Measurements from ENCODE around the gene NFATC3. TPM values are rescaled to one million over a fixed set of nuclear protein-coding genes. Genes with fewer than 3 reads are reported as not detected.

NFATC3 gene
- total RNA-seq, 4 donors from 2014 or later, result 27.5 to 107 (median 41.6) TPM

DNA sequence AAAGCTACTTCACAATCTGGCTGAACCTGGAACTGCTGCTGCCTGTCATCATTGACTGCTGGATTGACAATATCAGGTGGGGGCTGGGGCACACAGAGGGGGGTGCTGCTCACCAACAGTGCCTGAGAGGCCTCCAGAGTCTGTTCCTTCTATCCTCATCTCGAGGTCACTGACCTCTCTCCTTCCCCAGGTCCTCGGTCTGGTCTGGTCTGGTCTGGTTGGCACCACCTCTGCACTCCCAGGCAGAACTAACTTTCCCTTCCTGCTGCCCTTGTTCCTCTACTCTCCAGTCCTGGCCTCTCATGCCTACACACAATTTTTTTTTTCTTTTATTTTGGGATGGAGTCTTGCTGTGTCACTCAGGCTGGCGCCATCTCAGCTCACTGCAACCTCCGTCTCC is 164.2 kb downstream of the NFATC3 start:
- DNase-seq, result no peak
- H3K4me1 ChIP-seq, result peaks cover 13 to 25% (median 19%) of the 10 kb centered on the region in 4 donors
- no peak for TF ChIP-seq POLR2A (IDR thresholded peaks at IDR 0.05)
- no peak for TF ChIP-seq POLR2AphosphoS5 (IDR thresholded peaks at IDR 0.05)
- TF ChIP-seq EP300 (IDR thresholded peaks at IDR 0.05; ENCODE audit: low read depth), result no peak
- TF ChIP-seq CTCF (IDR thresholded peaks at IDR 0.05), result no peak
- intact Hi-C loops (cut with DNase I; ENCODE audit: low total_unique reads), result no loop called here
- no peaks in the 10 kb centered on the region for H3K27me3 ChIP-seq
- in situ Hi-C loops (cut with MboI; ENCODE audit: low pct_ligation_motif_present in 1 of 4, low pct_unique_long_range_greater_than_20kb in 1 of 4, low sequenced_read_pairs in 3 of 4), result loop anchor here in 1 of 4 donors (25.0 kb wide), 1 partner anchor 162 kb away; the partner anchor contains the start of gene NFATC3
- no peak overlapping the region for H3K27ac ChIP-seq
- H3K36me3 ChIP-seq, result peaks cover 0 to 7% (median 0%) of the 10 kb centered on the region in 4 donors
- H3K4me3 ChIP-seq, result no peak overlapping the region
- H3K9me3 ChIP-seq, result no peaks in the 10 kb centered on the region
- whole genome bisulfite sequencing, 2 donors (ENCODE audit: low coverage in 1 of 2), result 80 to 92% methylated on average over 1 to 4 of the region's 4 CpGs

DNA sequence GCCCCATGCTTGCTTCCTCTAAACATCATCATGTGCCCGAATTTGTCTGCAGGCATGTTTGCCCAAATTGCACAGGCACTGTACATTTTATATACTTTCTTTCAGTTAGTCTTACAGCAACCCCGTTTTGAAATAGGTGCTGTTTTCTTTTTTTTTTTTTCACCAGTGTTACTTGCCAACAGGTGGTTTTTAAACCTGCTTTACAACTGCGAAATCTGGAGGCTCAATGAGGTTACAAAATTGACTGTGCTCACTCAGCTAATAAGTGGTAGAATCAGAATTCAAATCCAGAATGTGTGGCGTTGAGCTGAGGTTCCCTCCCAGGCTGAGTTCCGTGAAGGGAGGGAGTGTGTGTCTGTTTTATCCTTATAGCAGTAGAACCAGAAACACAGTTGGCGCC is 165.8 kb downstream of the NFATC3 start:
- no peak overlapping the region for H3K27ac ChIP-seq
- no peaks in the 10 kb centered on the region for H3K9me3 ChIP-seq
- no peaks in the 10 kb centered on the region for H3K27me3 ChIP-seq
- in situ Hi-C loops (cut with MboI; ENCODE audit: low pct_ligation_motif_present in 1 of 4, low pct_unique_long_range_greater_than_20kb in 1 of 4, low sequenced_read_pairs in 3 of 4) (loop anchor here in 1 of 4 donors (10.0 kb wide), 1 partner anchor 74 kb away; no protein-coding TSS in a partner anchor), intact Hi-C loops (cut with DNase I; ENCODE audit: low total_unique reads) (no loop called here)
- 83 to 88% methylated on average over 4 to 6 of the region's 6 CpGs for WGBS, 2 donors (ENCODE audit: low coverage in 1 of 2)
- H3K36me3 ChIP-seq, result peaks cover 0 to 16% (median 6%) of the 10 kb centered on the region in 4 donors
- no peak for DNase-seq
- H3K4me1 ChIP-seq, result peaks cover 7 to 19% (median 12%) of the 10 kb centered on the region in 4 donors
- TF ChIP-seq POLR2AphosphoS5 (IDR thresholded peaks at IDR 0.05), result no peak
- no peak for TF ChIP-seq EP300 (IDR thresholded peaks at IDR 0.05; ENCODE audit: low read depth)
- TF ChIP-seq POLR2A (IDR thresholded peaks at IDR 0.05), result no peak
- H3K4me3 ChIP-seq, result no peak overlapping the region

DNA sequence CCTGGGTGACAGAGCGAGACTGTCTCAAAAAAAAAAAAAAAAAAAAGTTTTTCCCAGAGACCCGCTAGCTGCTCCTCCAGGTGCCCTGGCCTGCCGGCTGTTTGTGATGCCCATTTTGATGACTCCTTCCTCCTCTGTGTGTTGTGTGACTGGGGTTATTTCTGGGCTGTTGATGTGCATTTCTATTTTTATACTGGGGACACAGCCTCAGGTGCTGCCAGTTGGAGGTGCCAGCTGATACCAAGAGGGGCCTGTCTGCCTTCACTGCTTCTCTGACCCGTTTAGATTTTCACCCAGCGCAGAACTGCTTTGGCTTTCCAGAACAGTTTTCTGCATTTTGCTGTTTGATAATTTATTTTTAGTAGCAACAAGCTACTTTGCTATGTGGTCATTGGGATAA is 166.7 kb downstream of the NFATC3 start:
- Histone ChIP-seq H3K4me1 (peaks cover 2 to 12% (median 4%) of the 10 kb centered on the region in 4 donors), H3K4me3 (no peak overlapping the region), H3K36me3 (peaks cover 0 to 16% (median 6%) of the 10 kb centered on the region in 4 donors), H3K9me3 (no peaks in the 10 kb centered on the region), H3K27ac (peak overlapping the region in 3 of 4 donors; percentile 0 to 46 (median 13)), H3K27me3 (no peaks in the 10 kb centered on the region)
- intact Hi-C loops (cut with DNase I; ENCODE audit: low total_unique reads), result no loop called here
- 75 to 86% methylated on average over 2 to 5 of the region's 5 CpGs for WGBS, 2 donors (ENCODE audit: low coverage in 1 of 2)
- no peak for TF ChIP-seq EP300 (IDR thresholded peaks at IDR 0.05; ENCODE audit: low read depth)
- TF ChIP-seq POLR2AphosphoS5 (IDR thresholded peaks at IDR 0.05), result no peak
- TF ChIP-seq POLR2A (IDR thresholded peaks at IDR 0.05), result no peak
- TF ChIP-seq CTCF (IDR thresholded peaks at IDR 0.05), result no peak
- in situ Hi-C loops (cut with MboI; ENCODE audit: low pct_ligation_motif_present in 1 of 4, low pct_unique_long_range_greater_than_20kb in 1 of 4, low sequenced_read_pairs in 3 of 4), result loop anchor here in 1 of 4 donors (10.0 kb wide), 1 partner anchor 73 kb away; no protein-coding TSS in a partner anchor
- DNase-seq, result no peak

DNA sequence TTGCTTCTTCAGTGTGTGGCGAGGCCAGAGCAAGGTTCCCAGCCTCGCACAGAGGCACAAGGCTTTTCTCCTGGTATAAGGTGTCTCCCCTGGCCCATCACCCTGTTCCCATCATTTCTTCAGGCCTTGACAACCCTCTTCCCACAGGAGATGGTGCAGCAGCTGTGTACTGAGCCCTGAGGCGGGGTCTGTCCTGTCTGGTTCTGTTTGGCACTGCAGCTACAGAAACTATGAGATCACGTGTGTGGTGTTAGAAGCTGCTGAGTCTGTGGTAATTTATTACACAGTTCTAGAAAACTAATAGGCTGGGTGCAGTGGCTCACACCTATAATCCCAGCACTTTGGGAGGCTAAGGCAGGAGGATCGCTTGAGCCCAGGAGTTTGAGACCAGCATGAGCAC is 167.2 kb downstream of the NFATC3 start:
- in situ Hi-C loops (cut with MboI; ENCODE audit: low pct_ligation_motif_present in 1 of 4, low pct_unique_long_range_greater_than_20kb in 1 of 4, low sequenced_read_pairs in 3 of 4) (loop anchor here in 1 of 4 donors (10.0 kb wide), 1 partner anchor 72 kb away; no protein-coding TSS in a partner anchor), intact Hi-C loops (cut with DNase I; ENCODE audit: low total_unique reads) (no loop called here)
- Histone ChIP-seq H3K27ac (peak overlapping the region in 3 of 4 donors; percentile 0 to 46 (median 13)), H3K9me3 (no peaks in the 10 kb centered on the region), H3K36me3 (peaks cover 0 to 16% (median 6%) of the 10 kb centered on the region in 4 donors), H3K27me3 (no peaks in the 10 kb centered on the region), H3K4me1 (peaks cover 4 to 12% (median 6%) of the 10 kb centered on the region in 4 donors), H3K4me3 (no peak overlapping the region)
- TF ChIP-seq EP300 (IDR thresholded peaks at IDR 0.05; ENCODE audit: low read depth), result no peak
- TF ChIP-seq CTCF (IDR thresholded peaks at IDR 0.05), result no peak
- no peak for TF ChIP-seq POLR2A (IDR thresholded peaks at IDR 0.05)
- TF ChIP-seq POLR2AphosphoS5 (IDR thresholded peaks at IDR 0.05), result no peak
- WGBS, 2 donors (ENCODE audit: low coverage in 1 of 2), result 86% methylated on average over 5 of the region's 5 CpGs; no CpG with 5 or more reads in 1 of the 2 donors
- DNase-seq, result no peak
